Lower leg skin (tissue), 3 donors: ENCODE data around the gene PDE8B.

Experiments used
- CTCF ChIP-seq, 3 donors: fragments of 450-650 bp; IDR thresholded peaks; one replicate each; pipeline ENCODE4 v1.5.1; 2016; ENCODE audit warnings: antibody characterized with exemption in 3 of 3, mild to moderate bottlenecking in 3 of 3, moderate library complexity in 2 of 3
- POLR2A ChIP-seq, 2 donors: fragments of 450-650 bp; IDR thresholded peaks; one replicate each; pipeline ENCODE4 v1.6.1; 2016 to 2017; ENCODE audit warnings: antibody characterized with exemption in 2 of 2, mild to moderate bottlenecking in 1 of 2, moderate library complexity in 1 of 2

- no peak for TF ChIP-seq CTCF (IDR thresholded peaks at IDR 0.05)
- TF ChIP-seq POLR2A (IDR thresholded peaks at IDR 0.05), result no peak
Observed at GRCh38 chr5:77389746-77390145, 179.3 kb downstream of the PDE8B start.
